OCI-LY7 (cell line): ENCODE results near the gene IGF2. TPM values are rescaled to one million over a fixed set of nuclear protein-coding genes. Genes with fewer than 3 reads are reported as not detected.

Source experiments
- BruUV-seq: library from RNA; stranded (reverse); fragments of 400-500 nt; replicated peaks from 2 replicates; lab custom pipeline; 2021; lab: Mats Ljungman, UMichigan
- CTCF ChIA-PET: fragments of 300-600 bp; sonication (Branson Sonifier 250); formaldehyde crosslinking; loops from one replicate; lab custom pipeline; 2022; ENCODE audit warnings: antibody characterized with exemption; ENCODE audit not compliant: unreplicated experiment; lab: Charles Lee
- POLR2A ChIA-PET: fragments of 300-600 bp; sonication (Branson Sonifier 250); formaldehyde crosslinking; loops from one replicate; lab custom pipeline; 2022; ENCODE audit warnings: antibody characterized with exemption; lab: Charles Lee
- DNase-seq: peaks from one replicate; pipeline ENCODE4 v3.0.0-alpha.2; 2015; ENCODE audit warnings: low spot score
- H2AFZ ChIP-seq: fragments of 200-600 bp; sonication (generic), shearing (Covaris generic); 2 replicates; pipeline ENCODE4 v1.6.1; 2014; ENCODE audit warnings: mild to moderate bottlenecking, antibody characterized with exemption, low read length, moderate library complexity
- H3K27ac ChIP-seq: fragments of 200-600 bp; sonication (generic); 2 replicates; pipeline ENCODE4 v1.5.1; 2014; ENCODE audit warnings: mixed run types, low read depth, mild to moderate bottlenecking, moderate library complexity, low read length, inconsistent platforms; ENCODE audit not compliant: poor library complexity, severe bottlenecking
- H3K36me3 ChIP-seq: fragments of 200-600 bp; sonication (generic); 2 replicates; pipeline ENCODE4 v1.6.1; 2014; ENCODE audit warnings: mild to moderate bottlenecking, antibody characterized with exemption, low read length, moderate library complexity, mixed read lengths; ENCODE audit not compliant: insufficient read depth
- H3K4me1 ChIP-seq: fragments of 200-600 bp; sonication (generic); 2 replicates; pipeline ENCODE4 v1.5.1; 2014; ENCODE audit warnings: mild to moderate bottlenecking, low read length; ENCODE audit not compliant: insufficient read depth, poor library complexity, severe bottlenecking
- H3K4me2 ChIP-seq: fragments of 200-600 bp; sonication (generic); 2 replicates; pipeline ENCODE4 v1.6.1; 2014; ENCODE audit warnings: mild to moderate bottlenecking, low read length
- H3K4me3 ChIP-seq: fragments of 200-600 bp; sonication (generic); 2 replicates; pipeline ENCODE4 v1.5.1; 2014; ENCODE audit warnings: mild to moderate bottlenecking, low read depth, low read length; ENCODE audit not compliant: poor library complexity, severe bottlenecking
- H3K79me2 ChIP-seq: fragments of 200-600 bp; sonication (generic); 2 replicates; pipeline ENCODE4 v1.6.1; 2016; ENCODE audit warnings: low read depth, mild to moderate bottlenecking, low read length, moderate library complexity, mixed read lengths; ENCODE audit not compliant: insufficient read depth
- H3K9me2 ChIP-seq: fragments of 200-600 bp; sonication (generic); 2 replicates; pipeline ENCODE4 v1.6.1; 2016; ENCODE audit warnings: mild to moderate bottlenecking, low read length, mixed read lengths; ENCODE audit not compliant: insufficient read depth
- H3K9me3 ChIP-seq: fragments of 200-600 bp; sonication (generic); 2 replicates; pipeline ENCODE4 v1.6.1; 2014; ENCODE audit warnings: mild to moderate bottlenecking, mixed run types, low read length, mixed read lengths
- H4K20me1 ChIP-seq: fragments of 200-600 bp; sonication (generic); 2 replicates; pipeline ENCODE4 v1.6.1; 2014; ENCODE audit warnings: mild to moderate bottlenecking, antibody characterized with exemption, low read length, moderate library complexity, mixed read lengths; ENCODE audit not compliant: insufficient read depth
- EZH2phosphoT487 ChIP-seq: fragments of 200-600 bp; sonication (generic); IDR thresholded peaks from 2 replicates; pipeline ENCODE4 v1.6.1; 2018; ENCODE audit warnings: low read depth, borderline replicate concordance, mild to moderate bottlenecking, mixed run types, antibody characterized with exemption, low read length, moderate library complexity, mixed read lengths
- intact Hi-C: fragments of 100-400 bp; cut with micrococcal nuclease; formaldehyde crosslinking; loops from one replicate; pipeline ENCODE4 v1.10.0; 2022; ENCODE audit not compliant: unreplicated experiment
- total RNA-seq, 2 experiments: library from RNA; depleted of rRNA in 1 of 2; stranded (reverse); fragments of >200 nt in 1 of 2; shearing (Covaris generic) in 1 of 2; gene quantifications; 2 replicates each; pipeline ENCODE4 v1.2.3, GENCODE V29; 2014 to 2022
- TF ChIP-seq, protein P1 (sequence below): fragments of 200-600 bp; sonication (generic); conservative IDR thresholded peaks from 2 replicates; pipeline ENCODE4 v1.5.1; 2014; ENCODE audit warnings: mild to moderate bottlenecking, antibody characterized with exemption, low read length, moderate library complexity, mixed read lengths

IGF2 gene
- total RNA-seq, 2 experiments from 2014 or later, result not detected

DNA sequence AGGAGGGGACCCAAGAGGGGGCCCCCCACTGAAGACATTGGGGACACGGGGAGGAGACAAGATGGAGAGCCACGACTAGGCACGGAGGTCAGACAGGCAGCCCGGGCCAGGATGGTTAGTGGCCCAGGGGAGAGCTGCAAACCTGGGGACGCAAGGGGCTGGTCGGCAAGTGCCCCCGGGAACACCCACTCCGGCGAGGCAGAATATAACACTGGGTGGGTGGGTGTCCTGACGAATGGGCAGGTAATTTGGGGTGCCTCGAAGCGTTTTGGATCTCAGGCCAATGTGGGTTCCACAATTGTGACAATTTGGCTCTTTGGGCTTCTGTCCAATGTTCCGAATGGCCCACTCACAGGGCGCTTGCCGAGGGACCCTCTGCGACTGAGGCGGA, 9.9 kb downstream of the IGF2 start:
- no peak overlapping the region for H3K4me3 ChIP-seq

DNA sequence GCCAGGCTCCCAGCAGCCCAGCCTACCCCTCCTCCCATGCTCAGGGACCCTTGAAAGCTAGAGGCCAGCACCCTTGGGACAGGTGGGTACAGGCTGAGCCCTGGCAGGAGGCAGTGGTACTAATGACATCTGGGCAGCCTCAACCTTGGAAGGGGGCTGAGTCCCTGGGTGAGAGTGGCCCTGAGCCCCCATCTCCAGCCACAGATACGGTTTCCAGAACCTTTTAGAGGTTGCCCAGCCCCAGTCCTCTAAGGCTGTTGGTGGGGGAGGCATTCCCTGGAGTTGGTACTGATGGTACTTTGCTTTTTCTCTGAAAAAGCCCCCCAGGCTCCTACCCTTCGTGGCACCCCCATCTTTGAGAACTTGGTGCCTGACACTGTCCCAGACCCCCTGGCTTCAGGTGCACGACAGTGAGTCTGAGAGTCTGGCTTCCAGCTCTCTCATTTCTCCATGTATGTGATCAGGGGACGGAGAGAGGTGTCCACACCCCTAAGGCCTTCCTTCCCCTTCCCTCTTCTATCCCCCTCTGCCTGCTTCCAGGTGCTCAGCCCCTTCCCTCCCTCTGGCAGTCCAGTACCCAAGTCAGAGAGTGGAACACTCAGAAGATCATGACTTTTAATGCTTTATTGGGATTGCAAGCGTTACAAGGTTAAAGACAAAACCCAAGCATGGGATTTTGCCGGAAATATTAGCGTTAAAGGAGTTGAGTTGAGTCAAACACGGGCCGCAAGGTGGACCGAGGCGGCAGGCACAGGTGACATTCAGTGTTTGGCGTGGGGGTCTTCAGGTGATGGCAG, 10.5 kb downstream of the IGF2 start:
- Histone ChIP-seq H3K4me1 (no peaks in the 10 kb centered on the region), H3K4me3 (no peak overlapping the region), H3K36me3 (no peaks in the 10 kb centered on the region), H2AFZ (no peak overlapping the region), H3K4me2 (no peak overlapping the region), H3K9me2 (no peaks in the 10 kb centered on the region), H4K20me1 (no peaks in the 10 kb centered on the region), H3K79me2 (no peaks in the 10 kb centered on the region), H3K9me3 (no peaks in the 10 kb centered on the region), H3K27ac (no peak overlapping the region)
- DNase-seq, result no peak
- POLR2A ChIA-PET, result no interaction called here
- BruUV-seq, result no TSS peak
- intact Hi-C loops, result no loop called here
- no peak for TF ChIP-seq EZH2phosphoT487
- TF ChIP-seq, protein P1, sequence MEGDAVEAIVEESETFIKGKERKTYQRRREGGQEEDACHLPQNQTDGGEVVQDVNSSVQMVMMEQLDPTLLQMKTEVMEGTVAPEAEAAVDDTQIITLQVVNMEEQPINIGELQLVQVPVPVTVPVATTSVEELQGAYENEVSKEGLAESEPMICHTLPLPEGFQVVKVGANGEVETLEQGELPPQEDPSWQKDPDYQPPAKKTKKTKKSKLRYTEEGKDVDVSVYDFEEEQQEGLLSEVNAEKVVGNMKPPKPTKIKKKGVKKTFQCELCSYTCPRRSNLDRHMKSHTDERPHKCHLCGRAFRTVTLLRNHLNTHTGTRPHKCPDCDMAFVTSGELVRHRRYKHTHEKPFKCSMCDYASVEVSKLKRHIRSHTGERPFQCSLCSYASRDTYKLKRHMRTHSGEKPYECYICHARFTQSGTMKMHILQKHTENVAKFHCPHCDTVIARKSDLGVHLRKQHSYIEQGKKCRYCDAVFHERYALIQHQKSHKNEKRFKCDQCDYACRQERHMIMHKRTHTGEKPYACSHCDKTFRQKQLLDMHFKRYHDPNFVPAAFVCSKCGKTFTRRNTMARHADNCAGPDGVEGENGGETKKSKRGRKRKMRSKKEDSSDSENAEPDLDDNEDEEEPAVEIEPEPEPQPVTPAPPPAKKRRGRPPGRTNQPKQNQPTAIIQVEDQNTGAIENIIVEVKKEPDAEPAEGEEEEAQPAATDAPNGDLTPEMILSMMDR, result no peak
- CTCF ChIA-PET, result no interaction called here

More for the DNA sequence above, 9.9 kb downstream of the IGF2 start:
- no peak overlapping the region for H3K4me2 ChIP-seq
- intact Hi-C loops, result no loop called here
- H3K27ac ChIP-seq, result no peak overlapping the region
- DNase-seq, result no peak
- no peaks in the 10 kb centered on the region for H3K9me2 ChIP-seq
- CTCF ChIA-PET, result no interaction called here
- no peaks in the 10 kb centered on the region for H4K20me1 ChIP-seq
- H2AFZ ChIP-seq, result no peak overlapping the region
- TF ChIP-seq, protein P1, result no peak
- no peak for TF ChIP-seq EZH2phosphoT487
- POLR2A ChIA-PET, result no interaction called here
- no peaks in the 10 kb centered on the region for H3K36me3 ChIP-seq
- H3K4me1 ChIP-seq, result no peaks in the 10 kb centered on the region
- no peaks in the 10 kb centered on the region for H3K9me3 ChIP-seq
- H3K79me2 ChIP-seq, result no peaks in the 10 kb centered on the region
- BruUV-seq, result no TSS peak

DNA sequence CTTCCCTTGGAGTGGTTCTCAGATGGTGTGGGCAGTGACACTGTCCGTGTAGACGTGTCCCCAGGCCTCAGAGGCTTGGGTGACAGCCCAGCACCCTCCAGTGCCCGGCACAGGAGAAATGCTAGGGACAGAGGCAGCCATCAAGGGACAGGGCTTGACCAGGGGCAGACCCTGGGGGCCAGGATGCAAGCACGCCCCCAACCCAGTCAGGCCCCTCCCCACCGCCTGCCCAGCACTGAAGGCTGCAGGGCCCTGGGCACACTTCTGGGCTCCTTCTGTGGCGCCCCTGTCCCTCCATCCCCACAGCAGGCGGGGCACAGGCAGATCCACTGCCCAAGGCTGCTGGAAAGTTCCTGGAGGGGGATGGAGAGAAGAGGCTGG, 11.1 kb downstream of the IGF2 start:
- H3K36me3 ChIP-seq, result no peaks in the 10 kb centered on the region
- H3K4me2 ChIP-seq, result no peak overlapping the region
- H3K4me1 ChIP-seq, result no peaks in the 10 kb centered on the region
- intact Hi-C loops, result no loop called here
- no peaks in the 10 kb centered on the region for H3K79me2 ChIP-seq
- no peaks in the 10 kb centered on the region for H3K9me3 ChIP-seq
- no peak overlapping the region for H3K4me3 ChIP-seq
- ChIA-PET POLR2A (no interaction called here), CTCF (no interaction called here)
- no peaks in the 10 kb centered on the region for H3K9me2 ChIP-seq
- H4K20me1 ChIP-seq, result no peaks in the 10 kb centered on the region
- DNase-seq, result no peak
- no peak for TF ChIP-seq EZH2phosphoT487
- TF ChIP-seq, protein P1, result no peak
- H2AFZ ChIP-seq, result no peak overlapping the region
- H3K27ac ChIP-seq, result no peak overlapping the region
- BruUV-seq, result no TSS peak
